Activated T-cell treated with anti-CD3 and anti-CD28 coated beads, Interleukin-2, amount 50 U/mL, for 24 hours (primary cell): ENCODE data around the gene CD109.
A peak's percentile ranks its signal among the peaks of the same experiment; 100 is the strongest.

Experiments
- DNase-seq: peaks from one replicate; pipeline ENCODE4 v3.0.0-alpha.2; 2020
- H3K27ac Mint-ChIP-seq: 2 replicates; pipeline ENCODE4 v1.8.0; 2020; ENCODE audit warnings: mild to moderate bottlenecking, mixed read lengths
- H3K27me3 Mint-ChIP-seq: 2 replicates; pipeline ENCODE4 v1.8.0; 2020; ENCODE audit warnings: mixed read lengths
- H3K36me3 Mint-ChIP-seq: 2 replicates; pipeline ENCODE4 v1.8.0; 2020; ENCODE audit warnings: low read depth, mixed read lengths
- H3K4me1 Mint-ChIP-seq: 2 replicates; pipeline ENCODE4 v1.8.0; 2020; ENCODE audit warnings: low read depth, mixed read lengths
- H3K4me3 Mint-ChIP-seq: 2 replicates; pipeline ENCODE4 v1.8.0; 2020; ENCODE audit warnings: mild to moderate bottlenecking, moderate library complexity, mixed read lengths
- H3K9me3 Mint-ChIP-seq: 2 replicates; pipeline ENCODE4 v1.8.0; 2020; ENCODE audit warnings: mixed read lengths

Gene CD109

DNA sequence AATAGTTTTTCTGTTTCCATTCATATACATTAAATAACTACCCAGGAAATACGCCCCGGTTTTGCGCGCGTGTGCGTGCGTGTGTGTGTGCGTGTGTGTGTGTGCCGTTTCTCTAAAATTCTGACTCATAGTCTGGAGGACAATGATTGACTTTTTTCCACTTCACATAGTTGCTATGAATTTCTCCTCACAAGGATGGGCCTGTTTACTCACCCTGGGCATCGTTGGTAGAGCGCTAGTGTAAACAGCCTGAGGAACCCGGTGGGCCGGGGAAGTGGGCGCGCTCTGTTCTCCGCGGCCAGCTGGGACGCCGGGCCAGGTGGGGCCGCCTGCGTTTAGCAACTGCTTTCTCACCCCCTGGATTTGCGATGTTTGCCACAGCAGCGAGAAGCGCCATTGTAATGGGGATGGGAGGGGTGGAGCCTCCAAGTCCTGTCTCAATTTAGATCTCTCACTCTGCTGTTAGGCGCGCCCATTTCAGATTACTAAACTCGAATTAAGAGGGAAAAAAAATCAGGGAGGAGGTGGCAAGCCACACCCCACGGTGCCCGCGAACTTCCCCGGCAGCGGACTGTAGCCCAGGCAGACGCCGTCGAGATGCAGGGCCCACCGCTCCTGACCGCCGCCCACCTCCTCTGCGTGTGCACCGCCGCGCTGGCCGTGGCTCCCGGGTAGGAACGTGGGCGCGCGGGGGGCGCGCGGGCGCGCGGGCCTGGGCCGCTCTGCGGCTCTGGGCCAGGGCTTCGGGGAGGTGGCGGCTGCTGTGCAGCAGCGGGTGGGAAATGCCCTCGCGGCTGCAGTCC is at the start of gene CD109:
Gene CD109, plus strand, starts transcription at position 585 of the 803 bp plus-strand sequence. Its CDS starts 13 bp downstream, at position 598.
- Mint-ChIP-seq H3K9me3 (peaks cover 4% of the 10 kb centered on the region), H3K4me1 (peaks cover 56% of the 10 kb centered on the region), H3K4me3 (peak within 1 kb of the TSS; percentile 87), H3K27ac (peak within 1 kb of the TSS; percentile 97), H3K36me3 (peaks cover 36% of the 10 kb centered on the region), H3K27me3 (peaks cover 39% of the 10 kb centered on the region)
- DNase-seq: peak; percentile 84

DNA sequence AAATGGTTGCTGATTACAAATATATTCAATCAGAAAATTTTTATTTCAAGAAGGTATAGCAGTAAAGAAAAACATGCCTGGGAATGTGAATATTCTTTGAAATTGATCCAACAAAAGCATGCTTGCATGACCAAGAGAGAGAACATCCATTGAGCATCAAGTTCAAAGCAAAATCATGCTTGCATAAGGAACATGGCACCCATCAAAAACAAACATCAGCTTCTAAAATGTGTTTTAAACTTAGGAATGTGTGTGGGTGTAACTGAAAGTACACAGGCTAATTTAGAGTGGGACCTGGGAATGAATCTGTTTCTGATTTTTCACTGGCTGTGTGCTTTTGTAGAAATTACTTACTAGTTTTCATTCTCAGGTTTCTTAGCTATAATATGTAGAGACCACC is 47.8 kb upstream of the CD109 start:
- Mint-ChIP-seq H3K27me3 (no peaks in the 10 kb centered on the region), H3K36me3 (peaks cover 14% of the 10 kb centered on the region), H3K27ac (no peak overlapping the region), H3K9me3 (no peaks in the 10 kb centered on the region), H3K4me1 (peaks cover 27% of the 10 kb centered on the region), H3K4me3 (no peak overlapping the region)
- DNase-seq: no peak

DNA sequence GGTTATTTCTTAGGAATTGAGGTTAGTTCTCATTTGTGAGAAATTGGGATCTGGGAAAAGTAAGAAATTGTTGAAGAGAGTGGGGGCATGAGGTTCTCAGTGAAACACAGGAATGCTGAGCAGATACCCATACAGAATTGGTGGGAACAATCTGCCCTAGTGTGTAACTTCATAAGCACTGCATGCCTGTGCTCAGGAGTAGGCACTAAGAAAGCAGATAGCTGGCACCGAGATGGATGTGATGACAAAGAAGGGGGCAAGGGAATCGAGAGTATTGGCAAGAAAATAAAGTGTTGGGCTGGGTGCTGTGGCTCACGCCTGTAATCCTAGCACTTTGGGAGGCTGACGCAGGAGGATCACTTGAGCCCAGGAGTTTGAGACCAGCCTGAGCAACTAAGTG is 46.2 kb upstream of the CD109 start:
- Mint-ChIP-seq H3K4me1 (peaks cover 32% of the 10 kb centered on the region), H3K27me3 (no peaks in the 10 kb centered on the region), H3K9me3 (no peaks in the 10 kb centered on the region), H3K27ac (no peak overlapping the region), H3K4me3 (no peak overlapping the region), H3K36me3 (peaks cover 22% of the 10 kb centered on the region)
- DNase-seq: no peak

DNA sequence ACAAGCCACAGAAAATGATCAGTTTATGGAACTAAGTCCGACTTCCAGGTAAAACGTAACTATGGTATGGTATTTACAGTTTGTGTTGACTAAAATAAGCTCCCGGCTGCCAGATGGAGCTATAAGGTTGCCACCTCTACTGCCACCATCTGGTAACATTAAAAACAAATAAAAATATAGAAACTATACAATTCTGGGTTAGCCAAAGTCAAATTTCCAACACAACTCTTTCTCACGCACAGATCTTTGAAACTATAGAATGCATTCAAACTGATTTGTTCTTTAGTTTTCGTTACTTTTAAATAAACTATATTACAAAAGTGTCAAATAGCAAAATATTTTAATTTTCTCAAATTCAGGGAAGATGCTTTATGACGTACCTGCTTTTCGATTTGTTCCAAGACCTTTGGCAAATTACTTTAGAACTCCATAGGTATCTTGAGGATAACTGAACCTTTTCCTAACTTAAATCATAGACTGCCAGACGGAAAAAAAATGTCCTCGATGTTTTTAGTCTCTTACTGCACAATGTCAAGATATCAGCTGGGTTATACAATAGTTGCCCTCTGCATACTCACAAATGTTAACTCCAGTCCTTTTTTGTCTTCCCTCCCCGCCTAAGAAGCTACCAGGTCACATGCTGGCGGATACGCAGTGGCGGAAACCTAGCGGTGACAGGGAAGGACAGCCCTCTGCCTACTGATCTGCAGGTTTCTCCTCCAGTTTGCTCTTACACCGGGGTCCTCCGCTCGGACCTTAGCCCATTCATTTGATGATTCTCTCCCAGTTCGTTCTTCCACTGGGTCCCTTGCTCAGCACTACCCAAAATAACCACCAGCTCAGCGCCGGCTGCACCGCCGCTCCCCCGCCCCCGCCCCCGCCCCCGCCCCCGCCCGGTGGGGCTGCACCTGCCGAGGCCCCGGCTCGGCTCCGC is 43.1 kb upstream of the CD109 start:
- peak overlapping the region; percentile 98 for H3K4me3 Mint-ChIP-seq
- peaks cover 23% of the 10 kb centered on the region for H3K36me3 Mint-ChIP-seq
- peaks cover 38% of the 10 kb centered on the region for H3K4me1 Mint-ChIP-seq
- H3K27ac Mint-ChIP-seq: peak overlapping the region; percentile 92
- H3K9me3 Mint-ChIP-seq: no peaks in the 10 kb centered on the region
- H3K27me3 Mint-ChIP-seq: no peaks in the 10 kb centered on the region
- peak; percentile 73 for DNase-seq

DNA sequence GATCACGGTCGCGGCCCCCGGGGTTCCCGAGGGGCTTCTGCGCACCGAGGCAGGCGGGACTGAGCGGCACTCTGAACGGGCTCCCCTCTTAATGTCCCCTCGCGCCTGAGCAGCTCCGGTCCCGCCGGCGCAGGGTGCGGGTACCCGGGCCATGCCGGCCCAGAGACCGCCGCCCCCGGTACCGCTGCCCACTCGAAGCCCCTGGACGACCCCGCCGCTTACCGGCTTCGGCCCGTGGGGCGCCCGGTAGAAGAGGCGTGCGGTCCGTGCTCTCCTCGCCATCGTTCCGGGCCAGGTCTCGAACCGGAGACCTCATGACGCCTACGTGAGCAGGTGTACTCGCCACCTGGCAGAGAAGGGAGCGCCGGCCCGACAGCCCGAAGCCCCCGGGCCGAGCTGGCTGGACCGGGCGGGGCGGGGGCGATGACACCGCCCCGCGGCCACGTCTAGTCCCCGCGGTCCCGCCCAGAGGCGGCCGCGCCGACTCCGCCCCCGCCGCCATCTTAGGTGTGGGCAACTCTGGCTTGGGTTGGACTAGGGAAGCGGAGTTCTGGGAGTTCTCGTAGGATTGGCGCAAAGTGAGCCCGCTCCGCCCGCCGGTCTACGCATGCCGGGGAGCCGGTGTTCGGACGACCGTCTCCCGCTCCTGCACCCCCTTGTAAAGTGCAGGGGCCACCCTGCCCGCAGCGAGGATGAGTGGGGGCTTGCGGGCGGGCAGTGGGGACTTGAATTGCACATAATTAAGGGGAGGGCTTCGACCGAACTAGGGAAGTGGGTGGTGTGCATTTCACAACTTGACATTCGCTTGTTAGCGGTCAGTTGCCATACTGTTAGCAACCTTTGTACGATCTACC is 42.2 kb upstream of the CD109 start, which contains the start of gene SLC17A5:
Gene SLC17A5, minus strand, starts transcription at position 422 of the 854 bp plus-strand sequence. Its CDS starts 106 bp downstream, at position 316.
- no peaks in the 10 kb centered on the region for H3K9me3 Mint-ChIP-seq
- H3K4me1 Mint-ChIP-seq: peaks cover 39% of the 10 kb centered on the region
- H3K27me3 Mint-ChIP-seq: no peaks in the 10 kb centered on the region
- DNase-seq: peak; percentile 95
- H3K4me3 Mint-ChIP-seq: peak within 1 kb of the TSS; percentile 98
- H3K27ac Mint-ChIP-seq: peak within 1 kb of the TSS; percentile 98
- H3K36me3 Mint-ChIP-seq: peaks cover 20% of the 10 kb centered on the region

DNA sequence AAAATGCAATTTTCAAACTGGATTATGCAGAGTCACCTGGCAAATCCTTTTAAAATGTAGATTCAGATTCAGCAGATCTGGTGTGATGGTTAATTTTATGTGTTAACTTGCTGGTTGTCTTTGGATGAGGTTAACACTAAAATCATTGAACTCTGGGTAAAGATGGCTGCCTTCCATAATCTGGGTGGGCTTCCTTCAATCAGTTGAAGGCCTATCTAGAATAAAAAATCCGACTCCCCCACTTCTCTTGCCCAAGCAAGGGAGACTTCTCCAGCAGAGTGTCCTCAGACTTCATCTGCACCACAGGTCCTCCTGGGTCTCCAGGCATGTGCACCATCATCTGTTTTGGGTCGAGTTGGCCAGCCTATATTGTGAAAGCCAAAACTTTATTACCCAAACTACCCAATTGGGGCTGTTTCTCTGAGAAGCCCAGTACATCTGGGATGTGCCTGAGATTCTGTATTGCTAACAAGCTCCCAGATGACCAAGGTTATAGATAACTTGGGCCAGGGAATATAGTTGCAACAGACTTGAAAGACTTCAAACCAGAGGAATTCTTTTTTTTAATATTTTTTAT is 40.6 kb upstream of the CD109 start:
- peaks cover 15% of the 10 kb centered on the region for H3K36me3 Mint-ChIP-seq
- H3K27ac Mint-ChIP-seq: peak overlapping the region; percentile 98
- DNase-seq: no peak
- peak overlapping the region; percentile 98 for H3K4me3 Mint-ChIP-seq
- no peaks in the 10 kb centered on the region for H3K9me3 Mint-ChIP-seq
- H3K4me1 Mint-ChIP-seq: peaks cover 39% of the 10 kb centered on the region
- no peaks in the 10 kb centered on the region for H3K27me3 Mint-ChIP-seq

DNA sequence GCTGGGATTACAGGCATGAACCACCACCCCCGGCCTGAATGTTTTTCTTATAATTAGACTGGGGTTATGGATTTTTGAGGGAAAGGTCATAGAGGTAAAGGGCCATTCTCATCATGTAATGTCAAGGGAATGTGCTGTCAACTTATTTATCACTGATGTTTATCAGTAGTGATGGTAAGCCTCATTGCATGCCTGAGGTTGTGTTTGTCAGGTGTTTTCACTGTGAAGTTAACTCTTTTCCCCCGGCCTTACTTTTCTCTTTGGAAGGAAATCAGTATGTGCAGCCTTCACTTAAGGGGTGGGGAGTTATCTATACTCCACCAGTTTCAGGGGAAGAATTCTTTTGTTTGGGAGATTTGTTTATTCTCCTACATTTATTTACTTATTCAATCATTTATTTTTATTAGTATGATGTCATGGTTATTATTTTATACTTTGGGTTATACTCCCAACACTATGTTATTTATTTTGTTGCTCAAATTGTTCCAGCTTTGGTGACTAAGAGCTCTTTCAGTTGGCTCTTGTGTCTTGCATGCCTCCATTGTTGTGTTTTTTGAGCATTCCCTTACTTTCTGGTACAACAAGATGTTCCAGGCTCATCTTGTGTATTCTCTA is 39.4 kb upstream of the CD109 start:
- no peak for DNase-seq
- Mint-ChIP-seq H3K4me3 (no peak overlapping the region), H3K27me3 (no peaks in the 10 kb centered on the region), H3K36me3 (peaks cover 12% of the 10 kb centered on the region), H3K27ac (no peak overlapping the region), H3K4me1 (peaks cover 37% of the 10 kb centered on the region), H3K9me3 (no peaks in the 10 kb centered on the region)

DNA sequence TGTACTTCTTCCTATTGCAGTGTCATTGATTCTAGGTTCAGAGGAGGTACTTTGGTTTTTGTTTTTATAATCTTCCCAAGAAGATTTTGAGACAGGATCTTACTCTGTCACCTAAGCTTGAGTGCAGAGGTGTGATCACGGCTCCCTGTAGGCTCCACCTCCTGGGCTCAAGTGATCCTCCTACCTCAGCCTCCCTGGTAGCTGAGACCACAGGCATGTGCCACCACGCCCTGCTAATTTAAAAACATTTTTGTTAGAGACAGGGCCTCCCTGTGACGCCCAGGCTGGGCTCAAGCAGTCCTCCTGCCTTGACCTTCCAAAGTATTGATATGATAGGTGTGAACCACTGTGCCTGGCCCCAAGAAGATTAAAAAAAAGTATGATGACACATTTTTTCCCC is 38.8 kb upstream of the CD109 start:
- Mint-ChIP-seq H3K4me3 (no peak overlapping the region), H3K36me3 (peaks cover 12% of the 10 kb centered on the region), H3K4me1 (peaks cover 33% of the 10 kb centered on the region), H3K27ac (peak overlapping the region; percentile 26), H3K9me3 (no peaks in the 10 kb centered on the region), H3K27me3 (no peaks in the 10 kb centered on the region)
- DNase-seq: peak; percentile 38

DNA sequence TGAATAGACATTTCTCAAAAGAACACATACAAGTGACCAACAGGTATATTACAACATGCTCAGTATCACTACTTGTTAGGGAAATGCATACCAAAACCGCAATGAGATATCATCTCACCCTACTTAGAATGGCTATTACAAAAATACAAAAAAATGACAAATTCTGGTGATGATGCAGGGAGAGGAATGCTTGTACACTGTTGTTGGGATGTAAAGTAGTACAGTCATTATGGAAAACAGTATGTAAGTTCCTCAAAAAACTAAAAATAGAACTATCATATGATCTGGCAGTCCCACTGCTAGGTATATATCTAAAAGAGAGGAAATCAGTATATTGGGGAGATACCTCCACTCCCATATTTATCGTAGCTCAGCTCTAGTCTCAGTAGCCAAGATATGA is 31.3 kb upstream of the CD109 start:
- DNase-seq: no peak
- Mint-ChIP-seq H3K9me3 (no peaks in the 10 kb centered on the region), H3K27ac (no peak overlapping the region), H3K27me3 (peaks cover 3% of the 10 kb centered on the region), H3K4me1 (peaks cover 14% of the 10 kb centered on the region), H3K4me3 (no peak overlapping the region), H3K36me3 (no peaks in the 10 kb centered on the region)

DNA sequence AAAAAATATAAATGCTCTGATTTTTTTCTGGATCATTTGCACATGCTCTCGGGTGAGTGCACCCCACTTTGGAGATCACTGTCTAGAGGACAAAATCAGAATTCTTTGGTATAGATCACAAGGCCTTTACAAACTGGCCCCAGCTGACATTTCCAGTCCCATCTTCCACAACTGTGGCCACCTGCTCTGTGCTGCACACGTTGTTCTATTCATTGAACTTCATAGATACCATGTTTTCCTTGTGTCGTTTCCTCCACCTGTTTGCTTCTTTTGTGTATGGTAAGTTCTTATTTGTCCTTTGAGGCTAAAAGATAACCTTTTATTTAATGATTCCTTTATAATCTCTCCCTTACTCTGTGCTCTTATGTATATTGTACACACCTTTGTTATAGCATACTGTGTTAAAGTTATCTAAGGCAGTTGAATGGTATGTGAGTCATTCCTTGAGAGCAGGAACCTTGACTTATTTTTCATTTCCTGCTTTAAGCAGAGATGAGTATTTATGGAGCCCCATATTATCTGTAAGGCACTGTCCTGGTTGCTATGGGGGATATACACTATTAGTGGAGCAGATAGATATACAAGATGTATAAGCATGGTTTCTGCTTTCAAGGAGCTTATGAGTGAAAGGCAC is 30.2 kb upstream of the CD109 start:
- DNase-seq: no peak
- H3K27me3 Mint-ChIP-seq: peaks cover 13% of the 10 kb centered on the region
- H3K4me1 Mint-ChIP-seq: peaks cover 14% of the 10 kb centered on the region
- no peak overlapping the region for H3K4me3 Mint-ChIP-seq
- no peaks in the 10 kb centered on the region for H3K9me3 Mint-ChIP-seq
- H3K27ac Mint-ChIP-seq: no peak overlapping the region
- H3K36me3 Mint-ChIP-seq: no peaks in the 10 kb centered on the region

DNA sequence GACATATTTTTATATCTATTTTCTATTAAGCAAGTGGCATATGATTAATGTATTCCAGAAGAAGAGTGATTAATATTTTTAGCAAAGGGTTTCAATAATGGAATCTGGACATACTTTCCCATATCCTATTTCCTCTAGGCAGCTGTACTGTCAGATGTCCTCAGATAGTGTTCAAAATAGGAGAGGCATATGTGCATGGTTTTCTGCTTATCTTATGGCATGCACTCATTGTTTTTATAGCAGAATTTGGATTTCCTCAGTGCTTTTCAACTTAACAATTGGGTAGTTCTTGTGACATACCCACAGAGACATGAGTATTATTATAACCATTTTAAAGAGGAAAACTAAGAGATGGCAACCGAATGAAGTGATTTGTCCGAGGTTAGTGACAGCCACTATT is 29.6 kb upstream of the CD109 start:
- Mint-ChIP-seq H3K4me1 (peaks cover 14% of the 10 kb centered on the region), H3K27ac (no peak overlapping the region), H3K27me3 (peaks cover 19% of the 10 kb centered on the region), H3K9me3 (no peaks in the 10 kb centered on the region), H3K4me3 (no peak overlapping the region), H3K36me3 (no peaks in the 10 kb centered on the region)
- no peak for DNase-seq

DNA sequence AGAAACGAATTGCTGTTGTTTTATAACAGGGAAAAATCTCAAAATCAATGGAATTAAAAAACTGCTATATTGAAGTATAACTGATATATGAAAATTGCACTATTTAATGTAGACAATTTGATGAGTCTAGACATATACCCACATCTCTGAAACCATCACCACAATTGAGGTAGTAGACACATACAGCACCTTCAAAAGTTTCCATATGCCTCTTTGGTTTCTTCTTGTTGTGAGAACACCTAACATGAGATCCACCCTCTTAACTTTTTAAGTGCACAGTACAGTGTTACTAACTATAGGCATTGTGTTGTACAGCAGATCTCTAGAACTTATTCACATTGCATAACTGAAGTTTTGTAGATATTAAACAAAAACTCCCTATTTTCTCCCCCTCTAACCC is 28.2 kb upstream of the CD109 start:
- Mint-ChIP-seq H3K27ac (no peak overlapping the region), H3K4me3 (no peak overlapping the region), H3K36me3 (no peaks in the 10 kb centered on the region), H3K4me1 (peaks cover 14% of the 10 kb centered on the region), H3K27me3 (peaks cover 31% of the 10 kb centered on the region), H3K9me3 (no peaks in the 10 kb centered on the region)
- no peak for DNase-seq

DNA sequence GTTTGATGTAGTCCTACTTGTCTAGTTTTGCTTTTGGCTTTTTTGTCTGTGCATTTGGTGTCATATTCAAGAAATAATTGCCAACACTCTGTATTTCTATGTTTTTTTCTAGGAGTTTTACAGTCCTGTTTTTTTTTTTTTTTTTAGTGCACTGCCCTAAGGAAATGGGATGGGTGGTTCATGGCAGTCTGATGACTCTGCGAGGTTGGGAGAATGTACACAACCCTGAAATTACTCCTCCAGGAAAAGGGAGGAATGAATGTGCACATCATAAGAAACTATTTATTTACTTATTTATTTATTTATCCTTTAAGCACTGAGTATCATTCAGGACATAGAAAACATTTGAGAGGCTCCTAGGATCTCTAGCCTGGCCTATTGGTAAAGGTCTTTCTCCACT is 27.0 kb upstream of the CD109 start:
- DNase-seq: no peak
- Mint-ChIP-seq H3K36me3 (no peaks in the 10 kb centered on the region), H3K27me3 (peaks cover 31% of the 10 kb centered on the region), H3K9me3 (no peaks in the 10 kb centered on the region), H3K27ac (no peak overlapping the region), H3K4me3 (no peak overlapping the region), H3K4me1 (peaks cover 14% of the 10 kb centered on the region)
